ENCODE results near the gene KBTBD2.

GRCh38 chr7:32893722-32894121 is 2.2 kb upstream of the KBTBD2 start:
- no peak for TF ChIP-seq POLR2A (IDR thresholded peaks at IDR 0.05; ENCODE audit: extremely low read depth, insufficient read length)
- no peak for TF ChIP-seq CTCF (IDR thresholded peaks at IDR 0.05; ENCODE audit: low read depth, low read length)
